HEK293 (cell line): ENCODE measurements around the gene KRT9.

Experiments used
- CTCF ChIA-PET: fragments of 350-600 bp; formaldehyde crosslinking; extraction: SDS; loops from one replicate; lab custom pipeline; 2021; ENCODE audit warnings: antibody characterized with exemption; lab: Yijun Ruan, JAX
- POLR2A ChIA-PET: fragments of 300-600 bp; formaldehyde crosslinking; extraction: SDS; loops from one replicate; lab custom pipeline; 2020; ENCODE audit warnings: antibody characterized with exemption, inconsistent platforms; lab: Yijun Ruan, JAX
- H3K27ac ChIP-seq: fragments of 200-500 bp; sonication (Bioruptor generic); 2 replicates; pipeline ENCODE4 v1.5.1; 2014; ENCODE audit warnings: low read depth, low read length, control low read depth, inconsistent platforms; ENCODE audit errors: extremely low read depth
- H3K36me3 ChIP-seq, 2 experiments: fragments of 200-500 bp in 1 of 2; sonication (Bioruptor generic) in 1 of 2; 1 replicate in 1 of 2; 2 replicates in 1 of 2; pipeline ENCODE4 v1.5.1; 2014 to 2017; ENCODE audit warnings: inconsistent platforms in 2 of 2, low read length in 2 of 2; ENCODE audit not compliant: control insufficient read depth in 2 of 2, insufficient read depth in 1 of 2
- H3K4me1 ChIP-seq: fragments of 200-500 bp; sonication (Bioruptor generic); 2 replicates; pipeline ENCODE4 v1.5.1; 2014; ENCODE audit warnings: mild to moderate bottlenecking, low read length, inconsistent platforms; ENCODE audit not compliant: control insufficient read depth, insufficient read depth
- H3K4me3 ChIP-seq: 2 replicates; pipeline ENCODE4 v1.5.1; 2011; ENCODE audit warnings: low read depth, mild to moderate bottlenecking, control low read depth, low read length, moderate library complexity
- H3K9me3 ChIP-seq: fragments of 200-500 bp; sonication (Bioruptor generic); 2 replicates; pipeline ENCODE4 v1.5.1; 2014; ENCODE audit warnings: low read depth, low read length, inconsistent platforms; ENCODE audit not compliant: control insufficient read depth, insufficient read depth
- GLI4 ChIP-seq: fragments of 450-650 bp; formaldehyde crosslinking; IDR thresholded peaks from 2 replicates; pipeline ENCODE4 v1.5.1; 2016; ENCODE audit warnings: missing biosample characterization, missing genetic modification characterization
- GLIS1 ChIP-seq: fragments of 450-650 bp; formaldehyde crosslinking; IDR thresholded peaks from 2 replicates; pipeline ENCODE4 v1.5.1; 2016; ENCODE audit warnings: missing biosample characterization, missing genetic modification characterization
- KLF17 ChIP-seq: fragments of 450-650 bp; formaldehyde crosslinking; IDR thresholded peaks from 2 replicates; pipeline ENCODE4 v1.5.1; 2016; ENCODE audit warnings: missing biosample characterization, missing genetic modification characterization
- OVOL3 ChIP-seq: fragments of 450-650 bp; formaldehyde crosslinking; IDR thresholded peaks from 2 replicates; pipeline ENCODE4 v1.5.1; 2016; ENCODE audit warnings: missing biosample characterization, missing genetic modification characterization
- SCRT1 ChIP-seq: fragments of 450-650 bp; formaldehyde crosslinking; IDR thresholded peaks from 2 replicates; pipeline ENCODE4 v1.5.1; 2016; ENCODE audit warnings: missing biosample characterization, missing genetic modification characterization, borderline replicate concordance
- SP7 ChIP-seq: fragments of 450-650 bp; formaldehyde crosslinking; IDR thresholded peaks from 2 replicates; pipeline ENCODE4 v1.5.1; 2016; ENCODE audit warnings: missing biosample characterization, missing genetic modification characterization
- WT1 ChIP-seq: fragments of 450-650 bp; formaldehyde crosslinking; IDR thresholded peaks from 2 replicates; pipeline ENCODE4 v1.5.1; 2016; ENCODE audit warnings: missing biosample characterization, missing genetic modification characterization
- ZBTB8A ChIP-seq: fragments of 450-650 bp; formaldehyde crosslinking; IDR thresholded peaks from 2 replicates; pipeline ENCODE4 v1.5.1; 2016; ENCODE audit warnings: missing biosample characterization, missing genetic modification characterization
- ZFP37 ChIP-seq: fragments of 450-650 bp; formaldehyde crosslinking; IDR thresholded peaks from 2 replicates; pipeline ENCODE4 v1.5.1; 2016; ENCODE audit warnings: missing biosample characterization, missing genetic modification characterization
- ZNF138 ChIP-seq: fragments of 450-650 bp; formaldehyde crosslinking; IDR thresholded peaks from 2 replicates; pipeline ENCODE4 v1.5.1; 2016; ENCODE audit warnings: missing biosample characterization, missing genetic modification characterization, borderline replicate concordance
- ZNF140 ChIP-seq: fragments of 450-650 bp; formaldehyde crosslinking; IDR thresholded peaks from 2 replicates; pipeline ENCODE4 v1.5.1; 2016; ENCODE audit warnings: missing biosample characterization, missing genetic modification characterization
- ZNF155 ChIP-seq: fragments of 450-650 bp; formaldehyde crosslinking; IDR thresholded peaks from 2 replicates; pipeline ENCODE4 v1.5.1; 2016; ENCODE audit warnings: missing biosample characterization, missing genetic modification characterization
- ZNF2 ChIP-seq: fragments of 450-650 bp; formaldehyde crosslinking; IDR thresholded peaks from 2 replicates; pipeline ENCODE4 v1.5.1; 2016; ENCODE audit warnings: missing biosample characterization, missing genetic modification characterization
- ZNF223 ChIP-seq: fragments of 450-650 bp; formaldehyde crosslinking; IDR thresholded peaks from 2 replicates; pipeline ENCODE4 v1.5.1; 2016; ENCODE audit warnings: missing biosample characterization, missing genetic modification characterization
- ZNF23 ChIP-seq: fragments of 450-650 bp; formaldehyde crosslinking; IDR thresholded peaks from 2 replicates; pipeline ENCODE4 v1.5.1; 2016; ENCODE audit warnings: missing biosample characterization, missing genetic modification characterization, borderline replicate concordance
- ZNF239 ChIP-seq: fragments of 450-650 bp; formaldehyde crosslinking; IDR thresholded peaks from 2 replicates; pipeline ENCODE4 v1.5.1; 2016; ENCODE audit warnings: missing biosample characterization, missing genetic modification characterization
- ZNF274 ChIP-seq, 2 experiments: fragments of 200-500 bp in 1 of 2; fragments of 450-650 bp in 1 of 2; sonication (Bioruptor generic) in 1 of 2; formaldehyde crosslinking in 1 of 2; IDR thresholded peaks; 2 replicates each; pipeline versions ENCODE4 v1.5.1 to v1.6.1; 2014 to 2016; ENCODE audit warnings: borderline replicate concordance in 1 of 2, inconsistent platforms in 1 of 2, low read length in 1 of 2, missing biosample characterization in 1 of 2, missing genetic modification characterization in 1 of 2
- ZNF292 ChIP-seq: fragments of 450-650 bp; formaldehyde crosslinking; IDR thresholded peaks from 2 replicates; pipeline ENCODE4 v1.5.1; 2016; ENCODE audit warnings: low read depth, missing biosample characterization, missing genetic modification characterization, borderline replicate concordance
- ZNF416 ChIP-seq: fragments of 450-650 bp; formaldehyde crosslinking; IDR thresholded peaks from 2 replicates; pipeline ENCODE4 v1.5.1; 2016; ENCODE audit warnings: missing biosample characterization, missing genetic modification characterization
- ZNF473 ChIP-seq: fragments of 450-650 bp; formaldehyde crosslinking; IDR thresholded peaks from 2 replicates; pipeline ENCODE4 v1.5.1; 2017; ENCODE audit warnings: missing biosample characterization, missing genetic modification characterization
- ZNF521 ChIP-seq: fragments of 450-650 bp; formaldehyde crosslinking; IDR thresholded peaks from 2 replicates; pipeline ENCODE4 v1.5.1; 2017; ENCODE audit warnings: missing biosample characterization, mild to moderate bottlenecking, missing genetic modification characterization
- ZNF530 ChIP-seq: fragments of 450-650 bp; formaldehyde crosslinking; IDR thresholded peaks from 2 replicates; pipeline ENCODE4 v1.5.1; 2016; ENCODE audit warnings: low read depth, missing biosample characterization, missing genetic modification characterization
- ZNF548 ChIP-seq: fragments of 450-650 bp; formaldehyde crosslinking; IDR thresholded peaks from 2 replicates; pipeline ENCODE4 v1.5.1; 2016; ENCODE audit warnings: missing biosample characterization, missing genetic modification characterization
- ZNF610 ChIP-seq: fragments of 450-650 bp; formaldehyde crosslinking; IDR thresholded peaks from 2 replicates; pipeline ENCODE4 v1.5.1; 2016; ENCODE audit warnings: missing biosample characterization, missing genetic modification characterization, borderline replicate concordance
- ZNF777 ChIP-seq: fragments of 450-650 bp; formaldehyde crosslinking; IDR thresholded peaks from 2 replicates; pipeline ENCODE4 v1.5.1; 2017; ENCODE audit warnings: missing biosample characterization, missing genetic modification characterization, borderline replicate concordance
- ZSCAN30 ChIP-seq: fragments of 450-650 bp; IDR thresholded peaks from 2 replicates; pipeline ENCODE4 v1.5.1; 2018; ENCODE audit warnings: missing biosample characterization, mild to moderate bottlenecking, missing genetic modification characterization, moderate library complexity
- ZSCAN4 ChIP-seq: fragments of 450-650 bp; formaldehyde crosslinking; IDR thresholded peaks from 2 replicates; pipeline ENCODE4 v1.5.1; 2017; ENCODE audit warnings: missing biosample characterization, missing genetic modification characterization
- ZXDB ChIP-seq: fragments of 450-650 bp; formaldehyde crosslinking; IDR thresholded peaks from 2 replicates; pipeline ENCODE4 v1.5.1; 2016; ENCODE audit warnings: missing biosample characterization, missing genetic modification characterization

KRT9 gene

GRCh38 chr17:41529491-41529915 lies 42.4 kb downstream of the KRT9 start:
- H3K27ac ChIP-seq, result peak overlapping the region; percentile 32
- no peak overlapping the region for H3K4me3 ChIP-seq
- ChIA-PET CTCF (interaction anchor here (1.0 to 4.8 kb wide), 7 partner anchors 11 to 136 kb away, joined by 3 to 55 read pairs (median 7); no protein-coding TSS in a partner anchor), POLR2A (interaction anchor here (1.6 to 1.8 kb wide), 2 partner anchors 136 to 159 kb away, joined by 5 to 13 read pairs; partner anchors contain the start of gene EIF1)
- no peaks in the 10 kb centered on the region for H3K9me3 ChIP-seq
- H3K36me3 ChIP-seq, result no peaks in the 10 kb centered on the region; a peak in 2 of 3 replicates
- TF ChIP-seq ZNF140 (tag by site-specific recombination) (0 out of 2 replicates have a peak, but pooled peaks have one; percentile 19), ZSCAN30 (tag by site-specific recombination) (no peak)
- H3K4me1 ChIP-seq, result peaks cover 14% of the 10 kb centered on the region

GRCh38 chr17:41528959-41529353 lies 42.9 kb downstream of the KRT9 start:
- Histone ChIP-seq H3K27ac (peak overlapping the region; percentile 21; the same call in 1 of the 2 replicates), H3K9me3 (no peaks in the 10 kb centered on the region), H3K4me1 (peaks cover 14% of the 10 kb centered on the region), H3K36me3 (no peaks in the 10 kb centered on the region; a peak in 2 of 3 replicates), H3K4me3 (no peak overlapping the region)
- ChIA-PET POLR2A (interaction anchor here (0.5 to 2.1 kb wide), 12 partner anchors 8 to 165 kb away, joined by 3 to 13 read pairs (median 6); partner anchors contain the start of genes EIF1 and KRT13), CTCF (interaction anchor here (0.6 to 4.8 kb wide), 6 partner anchors 13 to 647 kb away, joined by 3 to 55 read pairs (median 8); no protein-coding TSS in a partner anchor)
- TF ChIP-seq ZNF2 (tag by site-specific recombination), result 0 out of 2 replicates have a peak, but pooled peaks have one; percentile 1
- TF ChIP-seq GLI4 (tag by site-specific recombination), result peak; percentile 46; the same call in 1 of the 2 replicates
- TF ChIP-seq GLIS1, result peak; percentile 78
- no peak for TF ChIP-seq ZNF521

- peak overlapping the region; percentile 77 for H3K27ac ChIP-seq
- peaks cover 14% of the 10 kb centered on the region for H3K4me1 ChIP-seq
- CTCF ChIA-PET, result interaction anchor here (0.5 to 4.8 kb wide), 7 partner anchors 12 to 164 kb away, joined by 3 to 55 read pairs (median 4); no protein-coding TSS in a partner anchor
- H3K9me3 ChIP-seq, result no peaks in the 10 kb centered on the region
- peaks cover 0 to 4% of the 10 kb centered on the region in 2 experiments; a peak in 2 of 3 replicates for H3K36me3 ChIP-seq
- POLR2A ChIA-PET, result interaction anchor here (0.8 to 2.1 kb wide), 15 partner anchors 8 to 162 kb away, joined by 3 to 11 read pairs (median 5); partner anchors contain the start of genes EIF1, KRT13 and KRT15
- peak overlapping the region; percentile 51 for H3K4me3 ChIP-seq
- TF ChIP-seq ZNF292 (tag by site-specific recombination) (no peak), ZNF777 (tag by site-specific recombination) (no peak), ZXDB (tag by site-specific recombination) (no peak), WT1 (tag by site-specific recombination) (peak; percentile 67), ZSCAN4 (tag by site-specific recombination) (no peak), ZNF223 (tag by site-specific recombination) (no peak), ZFP37 (tag by site-specific recombination) (no peak), ZNF548 (no peak), ZNF239 (tag by site-specific recombination) (no peak), ZNF138 (tag by site-specific recombination) (no peak), ZNF610 (tag by site-specific recombination) (no peak), SP7 (tag by site-specific recombination) (peak; percentile 33; the same call in 1 of the 2 replicates), ZNF23 (tag by site-specific recombination) (no peak), ZNF530 (tag by site-specific recombination) (no peak), ZBTB8A (no peak), ZNF473 (no peak), ZNF274 (IDR thresholded peaks at IDR 0.05; ENCODE audit: low read length) (no peak), ZNF274 (tag by site-specific recombination; IDR thresholded peaks at IDR 0.05; ENCODE audit: borderline replicate concordance) (no peak), GLIS1 (no peak), SCRT1 (tag by site-specific recombination) (peak; percentile 45; the same call in 1 of the 2 replicates), OVOL3 (tag by site-specific recombination) (no peak), KLF17 (peak; percentile 68; the same call in 1 of the 2 replicates), ZNF155 (tag by site-specific recombination) (no peak), ZNF416 (tag by site-specific recombination) (no peak)
Observed at GRCh38 chr17:41527063-41528023, 44.5 kb downstream of the KRT9 start.
